GM18861 (cell line): ENCODE results near the gene PAX5.

Source experiments
- ATAC-seq: cut with Tn5 transposase; IDR thresholded peaks from one replicate; pipeline ENCODE4 v1.9.1; 2021; ENCODE audit not compliant: unreplicated experiment

PAX5 gene

DNA sequence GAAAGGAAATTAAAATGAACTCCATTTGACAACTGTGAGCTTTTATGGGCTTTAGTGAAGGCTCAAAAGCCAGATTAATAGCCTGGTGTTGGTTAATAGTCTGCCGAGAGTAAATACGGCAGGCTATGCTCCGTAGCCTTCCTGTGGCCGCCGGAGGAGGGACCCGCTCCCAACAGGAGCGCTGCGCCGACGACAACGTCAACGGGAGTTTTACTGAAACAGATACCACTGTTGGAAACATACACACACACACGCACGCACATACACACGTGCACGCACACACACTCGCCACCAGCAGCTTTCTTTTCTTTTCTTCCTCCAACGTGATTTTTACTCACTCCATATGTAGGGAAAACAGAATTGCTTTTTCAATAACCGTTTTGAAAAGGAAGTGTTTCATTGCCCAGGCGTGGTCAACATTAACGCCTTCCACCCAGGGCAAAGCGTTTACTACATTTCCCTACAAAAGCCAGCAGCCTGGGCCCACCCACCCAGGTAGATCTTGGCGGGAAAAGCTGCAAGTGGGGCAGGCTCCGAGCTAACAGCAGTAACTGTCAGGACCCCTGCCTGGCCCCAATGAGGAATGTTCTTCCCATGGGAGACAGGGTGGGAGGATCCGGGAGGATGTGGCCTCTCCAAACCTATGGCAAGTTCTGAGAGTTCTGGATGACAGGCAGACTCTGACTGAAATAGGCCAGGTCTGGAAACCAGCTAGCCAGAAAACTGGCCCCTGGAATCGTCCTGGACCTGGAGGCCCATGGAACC, 72.3 kb downstream of the PAX5 start:
- no peak for ATAC-seq

DNA sequence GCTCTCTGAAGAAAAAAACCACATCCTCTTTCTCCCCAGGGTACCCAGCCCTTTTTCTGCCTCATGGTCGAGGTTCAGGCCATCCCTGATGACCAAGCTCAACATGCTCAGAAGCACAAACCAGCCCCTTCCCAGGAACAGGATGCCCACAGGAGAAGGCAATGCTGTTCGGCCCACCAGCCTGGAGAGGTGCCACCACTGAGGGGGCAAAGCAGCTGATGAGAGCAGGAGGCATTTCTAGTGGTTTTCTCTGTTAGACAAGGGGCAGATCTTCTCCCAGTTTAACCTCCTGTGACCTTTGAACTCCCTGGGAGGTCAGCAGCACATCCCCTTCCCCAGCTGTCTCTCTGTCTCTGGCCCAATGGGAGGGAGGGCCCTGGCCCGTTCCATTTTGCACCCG, 73.0 kb downstream of the PAX5 start:
- ATAC-seq, result no peak

DNA sequence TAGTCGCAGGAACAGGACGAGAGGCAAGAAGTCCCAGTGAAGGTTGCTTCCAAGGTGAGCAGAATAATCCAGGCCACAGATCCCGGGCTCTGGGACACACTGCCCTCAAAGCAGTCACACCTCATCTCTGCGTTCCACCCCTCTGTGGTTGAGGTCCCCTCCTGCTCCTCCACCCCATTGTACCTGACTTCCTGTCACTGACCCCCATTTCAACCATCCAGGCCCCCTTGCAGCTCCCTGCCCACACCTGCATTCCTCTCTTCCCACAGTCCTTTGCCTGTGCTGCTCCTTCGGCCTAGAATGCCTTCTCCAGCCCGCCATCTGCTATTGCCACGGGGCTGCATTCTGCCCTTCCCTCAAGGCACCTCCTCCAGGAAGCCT, 73.5 kb downstream of the PAX5 start:
- ATAC-seq, result no peak

DNA sequence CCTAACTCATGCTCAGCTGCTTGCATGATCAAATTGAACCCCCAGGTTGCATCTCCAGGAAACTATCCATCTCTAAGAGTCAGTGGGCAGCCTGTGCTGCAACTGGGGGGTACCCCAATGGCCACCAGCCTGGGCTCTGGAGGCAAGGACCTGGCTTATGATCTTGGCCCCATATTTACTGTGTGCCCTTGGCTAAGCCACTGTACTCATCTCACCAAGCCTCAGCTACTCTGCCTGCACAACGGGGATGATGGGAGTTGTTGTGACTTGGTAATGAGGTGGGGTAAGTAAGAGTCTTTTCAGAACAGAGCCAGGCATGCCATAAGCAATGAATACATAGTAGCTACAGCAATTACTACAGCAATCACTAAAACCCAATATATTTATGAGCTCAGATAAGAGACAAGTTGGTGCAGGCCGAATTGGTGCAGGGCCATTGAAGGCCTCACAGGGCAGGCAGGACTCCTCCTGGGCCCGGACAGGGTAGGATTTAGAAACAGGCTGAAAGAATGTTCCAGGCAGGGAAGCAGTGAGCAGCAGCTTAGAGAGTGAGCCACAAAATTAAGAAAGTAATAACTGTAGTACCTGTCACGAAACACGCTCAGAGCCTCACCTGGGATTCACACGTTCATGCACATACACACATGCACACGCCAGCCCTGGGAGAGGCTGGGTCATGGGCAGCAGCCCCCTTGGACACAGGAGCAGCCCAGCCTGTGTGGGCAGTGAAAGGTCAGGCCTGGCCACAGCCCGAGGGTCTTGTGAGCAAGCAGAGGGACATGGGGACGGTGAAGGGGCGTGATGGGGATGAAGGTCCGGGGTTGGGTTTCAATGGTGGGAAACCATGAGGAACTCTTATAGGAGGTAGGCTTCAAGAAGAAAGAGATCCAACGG, 74.1 kb downstream of the PAX5 start:
- no peak for ATAC-seq

DNA sequence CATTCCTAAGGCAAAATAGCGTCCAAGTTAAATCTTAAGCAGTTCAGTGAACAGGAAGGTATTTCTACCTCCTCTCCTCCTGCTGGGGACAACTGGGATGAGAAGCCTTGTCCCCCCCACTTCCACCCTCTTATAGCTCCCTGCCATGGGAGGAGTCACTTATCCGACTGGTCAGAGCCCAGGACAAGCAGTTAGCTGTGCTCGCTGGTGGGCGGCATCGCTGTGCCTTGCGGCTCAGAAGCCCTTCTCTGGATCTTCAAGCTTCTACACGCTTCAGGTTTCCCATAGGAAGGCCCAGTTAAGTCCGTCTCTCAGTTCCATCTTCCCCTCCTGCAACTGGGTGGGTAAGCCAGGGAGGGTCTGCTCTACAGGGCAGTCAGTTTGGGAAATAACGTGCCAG, 77.2 kb downstream of the PAX5 start:
- ATAC-seq, result no peak

DNA sequence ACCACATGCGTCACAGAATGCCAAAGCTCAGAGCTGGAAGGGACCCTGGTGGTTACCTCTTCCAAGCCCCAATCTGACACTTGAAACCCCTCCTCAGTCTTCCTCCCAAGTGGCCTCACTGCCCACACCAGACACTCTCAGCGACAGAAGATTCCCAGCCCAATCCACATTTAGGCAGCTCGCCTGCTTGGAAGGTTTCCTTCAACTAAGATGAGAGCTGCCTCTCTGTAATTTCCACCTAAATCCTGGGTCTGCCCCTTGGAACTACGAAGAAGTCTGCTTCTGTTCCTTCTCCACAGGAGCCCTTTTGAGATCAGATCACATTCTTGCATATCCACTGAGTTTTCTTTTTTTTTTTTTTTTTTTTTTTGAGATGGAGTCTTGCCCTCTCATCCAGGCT, 83.7 kb downstream of the PAX5 start:
- ATAC-seq, result no peak

DNA sequence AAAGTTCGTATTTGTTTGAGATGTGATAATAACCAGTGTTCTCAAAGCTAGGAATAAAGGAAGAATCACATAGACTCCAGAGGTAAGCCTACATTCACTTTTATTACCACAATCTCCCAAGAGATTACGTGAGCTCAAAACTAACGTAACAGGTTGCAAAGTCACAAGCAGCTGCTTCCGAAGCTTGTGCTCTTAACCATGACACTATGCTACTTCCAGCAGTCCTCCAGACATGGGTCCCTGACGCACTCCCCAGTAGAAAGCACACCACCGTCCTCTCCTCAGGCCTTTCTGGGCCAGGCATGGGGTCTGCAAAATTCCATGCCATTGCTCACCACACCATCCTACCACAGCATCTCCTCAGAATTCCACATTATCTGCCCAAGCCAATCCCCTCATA, 84.6 kb downstream of the PAX5 start:
- ATAC-seq, result no peak

DNA sequence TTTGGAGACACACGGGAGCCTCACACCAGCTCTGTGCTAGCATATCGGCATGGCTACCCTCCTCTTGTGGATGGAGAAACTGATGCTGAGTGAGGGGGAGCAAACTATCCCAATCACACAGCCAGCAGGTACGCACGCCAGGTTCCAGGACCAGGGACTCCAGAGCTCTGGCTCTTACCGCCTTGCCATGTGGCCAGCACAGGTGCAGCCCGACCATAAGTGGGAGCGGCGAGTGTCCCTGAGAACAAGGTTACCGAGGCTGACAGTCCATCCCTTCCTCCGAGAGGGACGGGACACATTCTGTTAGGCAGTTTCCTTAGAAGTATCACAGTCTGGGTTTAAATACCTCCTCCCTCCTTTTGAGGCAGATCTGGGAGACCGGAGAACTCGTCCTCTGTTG, 86.0 kb downstream of the PAX5 start:
- ATAC-seq, result no peak

DNA sequence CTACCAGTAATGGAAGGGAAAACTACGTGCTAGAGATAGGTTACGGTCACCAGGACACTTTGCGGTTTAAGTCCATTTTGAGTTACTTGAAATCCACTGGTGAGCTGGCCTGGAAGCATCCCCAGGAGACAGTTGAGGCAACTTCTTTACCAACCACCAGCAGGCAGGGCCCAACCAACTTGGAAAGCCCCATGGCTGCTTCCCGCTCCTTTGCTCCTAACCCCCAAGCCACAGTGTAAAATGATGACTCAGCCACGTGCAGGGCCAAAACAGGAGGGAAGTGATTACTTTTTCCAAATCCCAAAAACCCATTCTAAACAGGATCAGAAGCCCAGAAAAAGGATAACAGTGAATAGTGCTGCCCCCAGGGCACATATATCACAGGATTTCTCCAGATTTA, 87.4 kb downstream of the PAX5 start:
- no peak for ATAC-seq

DNA sequence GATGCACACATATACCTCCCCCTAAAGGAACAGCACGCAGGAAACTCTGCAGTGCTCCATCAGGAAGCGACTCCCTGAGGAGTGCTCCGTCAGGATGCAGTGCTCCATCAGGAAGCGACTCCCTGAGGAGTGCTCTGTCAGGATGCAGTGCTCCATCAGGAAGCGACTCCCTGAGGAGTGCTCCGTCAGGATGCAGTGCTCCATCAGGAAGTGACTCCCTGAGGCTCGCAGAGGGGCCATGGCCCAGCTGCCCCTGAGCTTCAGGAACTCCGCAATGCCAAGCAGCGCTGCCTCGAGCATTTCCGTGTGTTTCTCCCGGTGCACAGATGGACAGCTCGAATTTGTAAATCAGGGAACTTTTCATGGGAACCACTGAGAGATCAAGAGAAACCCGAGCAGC, 88.1 kb downstream of the PAX5 start:
- no peak for ATAC-seq

DNA sequence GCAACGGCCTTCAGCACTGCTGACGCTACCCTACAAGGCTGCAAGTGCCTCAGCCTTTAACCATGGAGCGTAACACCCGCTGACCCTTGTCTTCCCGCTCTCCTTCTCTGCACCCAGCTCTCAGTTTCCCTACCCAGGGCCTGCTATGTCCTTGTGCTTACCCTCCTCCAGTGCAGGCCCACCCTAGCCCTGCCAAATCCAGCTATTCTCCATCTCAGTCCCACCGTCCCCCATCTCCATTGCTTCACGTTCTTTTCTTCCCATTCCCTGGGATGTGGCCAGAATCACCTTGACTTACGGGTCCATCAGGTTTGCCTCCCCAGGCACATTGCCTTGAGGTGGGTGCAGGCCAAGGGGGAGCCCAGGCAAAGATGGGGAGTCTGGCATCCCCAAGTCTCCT, 91.2 kb downstream of the PAX5 start:
- no peak for ATAC-seq

DNA sequence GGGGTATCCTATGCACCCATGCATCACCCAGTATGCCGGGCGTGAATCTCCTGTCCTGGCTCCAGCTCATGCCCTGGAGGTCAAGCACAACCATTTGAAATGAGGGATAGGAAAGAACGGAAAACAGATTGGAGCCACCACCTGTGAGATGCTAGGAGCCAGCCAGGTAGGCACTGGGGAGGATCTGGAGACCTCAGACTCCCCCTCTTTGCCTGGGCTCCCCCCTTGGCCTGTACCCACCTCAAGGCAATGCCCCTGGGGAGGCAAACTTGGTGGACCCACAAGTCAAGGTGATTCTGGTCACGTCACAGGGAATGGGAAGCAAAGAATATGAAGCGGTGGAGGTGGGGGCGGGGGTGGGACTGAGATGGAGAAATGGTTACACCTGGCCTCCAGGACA, 92.6 kb downstream of the PAX5 start:
- ATAC-seq, result no peak

DNA sequence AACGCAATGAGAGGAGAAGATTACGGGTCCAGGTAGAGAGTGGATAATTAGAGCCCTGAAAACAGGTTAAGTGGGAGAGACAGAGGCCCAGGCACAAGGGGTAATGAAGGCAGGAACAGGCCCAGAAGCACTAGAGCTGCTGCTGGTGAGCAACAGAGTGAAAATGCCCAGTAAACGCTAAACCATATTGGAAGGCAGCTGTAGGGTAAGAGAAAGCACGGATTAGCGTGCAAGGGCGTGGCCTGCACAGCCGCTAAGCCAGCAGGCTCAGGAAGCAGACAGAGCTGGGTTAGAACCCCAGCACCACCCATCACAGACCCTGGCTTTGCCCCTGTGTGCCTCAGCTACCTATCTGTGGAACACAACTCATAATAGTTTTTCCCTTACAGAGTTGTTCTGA, 93.2 kb downstream of the PAX5 start:
- no peak for ATAC-seq

DNA sequence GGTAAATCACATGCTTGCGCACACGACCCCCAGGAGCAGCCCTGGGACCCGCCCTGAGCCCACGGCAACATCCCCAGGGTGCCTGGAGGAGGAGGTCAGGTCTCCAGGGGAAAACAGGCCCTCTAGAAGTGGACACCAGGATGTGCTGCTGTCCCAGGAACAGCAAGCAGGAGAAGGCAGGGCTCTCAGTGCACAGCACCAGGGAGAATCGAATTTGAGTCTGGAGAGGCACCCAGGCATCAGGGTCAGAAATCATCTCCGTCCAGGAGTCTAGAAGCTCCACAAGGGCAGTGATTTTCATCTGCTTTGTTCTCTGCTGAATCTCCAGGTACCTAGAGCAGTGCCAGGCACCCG, 93.6 kb downstream of the PAX5 start:
- no peak for ATAC-seq

DNA sequence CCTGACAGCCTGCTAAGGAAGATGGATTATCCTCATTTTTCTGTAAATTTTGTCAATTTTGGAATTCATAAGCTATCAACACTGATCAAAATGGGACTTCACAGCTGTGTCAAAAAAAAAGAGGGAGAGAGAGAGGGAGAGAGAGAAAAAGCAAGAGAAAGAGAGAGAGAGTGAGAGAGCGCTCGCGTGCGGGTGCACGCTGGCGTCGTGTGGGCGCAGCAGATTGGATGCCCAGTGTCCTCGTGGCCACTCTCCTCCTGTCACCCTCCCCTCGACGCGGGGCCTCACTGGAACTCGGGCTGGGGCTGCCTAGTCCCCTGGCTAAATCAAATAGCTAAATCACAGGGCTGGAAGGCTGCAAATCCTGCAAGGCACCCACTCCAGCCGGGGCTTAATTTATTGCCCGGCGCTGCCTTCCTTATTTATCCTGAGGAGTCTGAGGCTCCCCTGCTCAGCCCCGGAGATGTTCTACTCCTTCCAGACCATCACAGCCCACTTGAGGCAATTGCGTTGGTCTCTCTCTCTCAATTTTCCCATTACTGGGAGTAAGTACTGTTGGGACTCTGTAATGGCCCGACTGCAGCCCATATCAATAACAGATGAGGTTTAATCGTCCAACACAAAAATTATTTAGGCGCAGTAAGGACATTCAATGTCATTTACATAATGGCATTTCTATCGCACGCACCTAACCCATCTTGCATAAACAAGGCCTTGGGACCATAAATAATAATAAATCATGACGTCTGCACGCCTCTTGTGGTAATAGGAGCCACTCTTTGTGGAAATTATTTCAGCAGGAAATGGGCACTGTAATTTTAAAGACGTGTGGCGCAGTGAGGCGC, 94.2 kb downstream of the PAX5 start:
- no peak for ATAC-seq

DNA sequence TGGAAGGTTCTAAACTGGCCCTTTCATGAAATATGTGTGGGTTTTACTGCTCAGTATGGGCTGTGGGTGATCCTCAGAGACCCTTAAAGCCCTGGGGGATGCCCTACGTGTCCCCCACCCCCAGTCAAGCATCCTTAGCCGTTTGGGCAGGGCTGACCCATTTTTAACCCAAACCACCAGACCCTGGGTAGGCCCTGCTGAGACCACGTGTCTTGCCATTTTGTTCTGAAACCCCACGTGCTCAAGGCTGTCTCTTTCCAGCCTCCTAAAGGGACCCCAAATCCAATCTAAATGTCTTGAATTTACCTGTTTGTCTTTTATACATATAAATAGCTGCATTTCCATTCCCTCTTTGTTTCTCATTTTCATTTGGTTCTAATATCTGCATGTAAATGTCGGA, 94.9 kb downstream of the PAX5 start:
- ATAC-seq, result no peak

DNA sequence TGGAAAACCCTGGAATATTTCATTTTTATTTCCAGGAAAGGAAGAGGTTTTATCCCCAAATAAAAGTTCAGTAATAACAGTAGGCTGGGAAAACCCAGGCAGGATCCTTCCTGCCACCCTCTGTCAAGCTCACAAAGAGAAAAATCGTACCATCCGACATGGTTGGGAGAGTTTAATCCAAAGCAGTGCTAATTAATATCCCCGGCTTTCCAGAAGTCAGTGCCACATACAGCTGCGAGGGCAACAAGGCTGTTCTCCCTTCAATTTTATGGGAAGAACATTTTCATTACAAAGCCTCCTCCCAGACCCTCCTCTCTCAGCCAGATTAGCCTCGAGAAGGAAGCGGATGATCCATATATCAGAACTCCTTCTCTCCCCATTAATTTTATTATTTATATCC, 95.5 kb downstream of the PAX5 start:
- no peak for ATAC-seq

DNA sequence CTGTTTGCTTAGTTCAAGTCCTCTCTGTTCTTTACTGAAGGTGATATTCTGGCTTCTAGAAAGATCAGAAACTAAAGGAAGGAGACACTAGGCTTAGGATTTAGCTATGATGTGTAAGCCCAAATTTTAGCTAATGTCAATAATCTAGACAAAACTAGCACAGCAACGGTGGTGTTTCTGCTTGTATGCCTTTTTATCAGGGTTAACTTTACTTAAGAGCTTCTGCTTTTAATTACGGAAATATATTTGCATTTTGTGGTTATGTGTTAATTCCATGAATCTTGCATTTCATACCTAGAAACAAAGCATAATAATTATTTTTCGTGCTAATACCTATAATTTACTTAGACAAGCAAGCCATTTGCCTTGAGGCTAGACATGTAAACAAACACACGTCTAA, 96.1 kb downstream of the PAX5 start:
- ATAC-seq, result no peak

DNA sequence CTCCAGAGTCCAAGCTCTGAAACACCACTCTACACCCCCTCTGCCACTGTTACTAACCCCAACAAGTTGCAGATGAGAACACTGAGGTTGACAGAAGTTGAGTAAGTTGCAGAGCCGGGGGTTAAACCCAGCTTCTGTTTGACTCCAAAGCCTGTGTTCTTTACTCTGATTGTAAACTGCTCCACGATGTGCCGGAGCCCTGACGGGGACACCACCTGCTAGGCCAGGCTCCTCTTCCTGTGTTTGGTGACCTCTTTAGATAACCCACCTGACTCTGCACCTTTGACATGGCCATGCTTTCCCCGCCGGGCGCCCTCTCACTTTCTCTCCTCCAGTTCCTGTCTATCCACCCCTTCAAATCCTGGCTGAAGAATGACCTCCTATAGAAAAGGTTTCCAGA, 96.7 kb downstream of the PAX5 start:
- no peak for ATAC-seq

DNA sequence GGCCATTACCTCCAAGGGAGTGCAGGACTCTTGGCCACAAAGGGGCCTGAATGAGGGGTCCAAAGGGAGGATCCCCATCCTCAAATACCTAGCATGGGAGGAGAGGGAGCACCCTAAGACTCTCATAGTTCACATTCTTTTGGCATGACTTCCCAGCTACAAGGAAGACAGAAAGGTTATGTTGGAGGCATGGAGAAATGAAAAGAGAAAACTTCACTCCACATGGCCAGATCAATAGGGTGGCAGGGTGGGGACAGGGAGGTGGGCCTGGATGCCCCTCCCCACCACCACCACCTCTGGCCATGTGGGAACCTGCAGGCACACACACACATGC, 97.6 kb downstream of the PAX5 start:
- ATAC-seq, result no peak

DNA sequence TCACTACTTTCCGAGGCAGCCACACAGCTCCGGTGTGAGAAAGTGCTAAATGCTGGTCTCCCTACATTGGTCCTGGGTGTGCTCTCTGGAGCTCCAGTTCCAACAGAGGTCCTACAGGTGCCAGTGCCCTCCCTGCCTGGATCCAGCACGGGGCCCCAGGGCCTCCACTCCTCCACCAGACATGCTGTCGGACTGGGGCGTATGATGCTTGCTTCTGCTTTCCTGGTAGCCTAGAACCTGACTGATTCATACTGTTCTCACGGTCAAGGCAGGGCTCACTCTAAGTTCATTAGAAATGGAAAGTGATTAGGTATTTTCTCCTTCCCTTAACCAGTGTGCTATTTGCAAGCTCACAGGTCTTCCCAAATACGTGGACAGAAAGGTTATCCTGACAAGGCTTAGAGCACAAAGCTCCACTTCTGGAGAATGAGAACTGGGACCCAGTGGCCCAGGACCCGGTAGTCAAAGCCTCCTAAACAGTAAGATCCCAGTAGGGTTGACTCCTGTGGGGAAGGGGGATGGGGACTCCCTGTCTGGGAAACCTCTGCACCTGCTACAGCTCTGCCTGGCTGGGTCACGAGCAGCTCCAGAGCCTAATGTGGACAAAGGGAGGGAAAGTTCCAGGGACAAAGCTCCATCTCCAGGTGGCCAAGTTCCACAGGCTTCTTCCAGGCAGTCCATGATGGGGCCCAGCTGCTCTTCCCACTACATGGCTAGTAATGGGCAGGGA, 98.1 kb downstream of the PAX5 start:
- peak; percentile 66 for ATAC-seq
